Stimulated activated effector memory CD8-positive, alpha-beta T cell treated with anti-CD3 and anti-CD28 coated beads, Interleukin-12 subunit alpha, Interleukin-12 subunit beta, amount 100 ng/mL, for 72 hours (primary cell): ENCODE data around the gene SEBOX.

Source experiments
- ATAC-seq: fragments of 150-1000 bp; cut with Tn5 transposase; 2 replicates; pipeline ENCODE4 v1.10.0; 2021
- DNase-seq, 2 donors: peaks; one replicate each; pipeline ENCODE4 v3.0.0; 2021 to 2022; ENCODE audit warnings: low spot score in 2 of 2
- H3K27ac Mint-ChIP-seq: one replicate; pipeline ENCODE4 v1.8.0; 2022; ENCODE audit warnings: mild to moderate bottlenecking, mixed read lengths
- H3K36me3 Mint-ChIP-seq: one replicate; pipeline ENCODE4 v1.8.0; 2022; ENCODE audit warnings: mild to moderate bottlenecking, mixed read lengths
- H3K4me1 Mint-ChIP-seq: one replicate; pipeline ENCODE4 v1.8.0; 2022; ENCODE audit warnings: mixed read lengths
- H3K4me3 Mint-ChIP-seq: one replicate; pipeline ENCODE4 v1.8.0; 2022; ENCODE audit warnings: mild to moderate bottlenecking, mixed read lengths
- H3K9me3 Mint-ChIP-seq: one replicate; pipeline ENCODE4 v1.8.0; 2022; ENCODE audit warnings: mixed read lengths

The SEBOX gene

GRCh38 chr17:28366605-28367004, 1.6 kb upstream of the SEBOX start:
- Mint-ChIP-seq H3K4me1 (peaks cover 6% of the 10 kb centered on the region), H3K9me3 (no peaks in the 10 kb centered on the region), H3K4me3 (no peak overlapping the region), H3K27ac (no peak overlapping the region), H3K36me3 (peaks cover 34% of the 10 kb centered on the region)
- DNase-seq (no peak), ATAC-seq (no peak)

DNA sequence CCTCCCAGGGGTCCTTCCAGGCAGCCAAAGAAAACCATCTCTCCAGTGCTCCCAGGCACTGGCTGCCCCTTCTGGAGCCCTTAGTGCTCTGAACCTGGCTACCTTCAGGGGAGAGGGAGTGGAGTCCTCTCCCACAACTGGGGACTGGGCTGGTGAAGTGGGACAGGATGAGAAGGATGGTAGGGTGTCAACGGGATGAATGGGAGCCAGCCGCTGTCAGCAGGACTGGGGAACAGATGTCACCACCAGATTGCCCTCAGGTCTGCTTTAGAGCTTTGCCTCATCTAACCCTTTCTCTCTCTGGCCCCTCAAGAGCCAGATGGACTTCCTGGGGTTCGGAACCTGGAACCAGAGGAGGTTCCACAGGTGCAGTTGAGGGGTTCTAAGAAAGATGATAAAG, 488 bp upstream of the SEBOX start:
- no peak for DNase-seq
- H3K4me1 Mint-ChIP-seq, result no peaks in the 10 kb centered on the region
- no peak for ATAC-seq

GRCh38 chr17:28363776-28364650, 986 bp downstream of the SEBOX start:
- no peak for ATAC-seq
- H3K27ac Mint-ChIP-seq, result no peak overlapping the region
- no peaks in the 10 kb centered on the region for H3K4me1 Mint-ChIP-seq
- H3K36me3 Mint-ChIP-seq, result peaks cover 48% of the 10 kb centered on the region
- no peaks in the 10 kb centered on the region for H3K9me3 Mint-ChIP-seq
- no peak overlapping the region for H3K4me3 Mint-ChIP-seq
- DNase-seq, result no peak

More for the DNA sequence above, 488 bp upstream of the SEBOX start:
- no peak overlapping the region for H3K4me3 Mint-ChIP-seq
- H3K27ac Mint-ChIP-seq, result no peak overlapping the region
- no peaks in the 10 kb centered on the region for H3K9me3 Mint-ChIP-seq
- peaks cover 38% of the 10 kb centered on the region for H3K36me3 Mint-ChIP-seq

DNA sequence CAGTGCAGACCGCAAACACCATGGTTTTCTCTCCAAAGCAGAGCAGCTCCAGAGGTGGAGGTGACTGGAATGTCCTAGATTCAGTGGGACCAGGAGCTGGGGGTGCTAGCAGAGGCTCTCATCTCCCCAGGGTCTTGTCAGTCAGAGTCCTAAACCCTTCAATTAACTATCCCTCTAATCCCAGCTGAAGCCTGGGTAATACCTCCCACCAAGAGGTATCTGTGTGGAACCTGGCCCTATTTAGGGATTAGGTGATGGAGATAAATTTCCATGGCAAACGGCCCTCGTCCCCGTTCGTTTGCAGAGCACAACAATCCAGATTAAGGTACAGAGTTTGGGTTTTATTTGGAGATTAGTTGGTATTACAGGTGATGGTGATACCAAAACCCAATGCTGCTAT, 1.8 kb downstream of the SEBOX start:
- DNase-seq (no peak), ATAC-seq (no peak)
- H3K27ac Mint-ChIP-seq, result no peak overlapping the region
- H3K36me3 Mint-ChIP-seq, result peaks cover 55% of the 10 kb centered on the region
- peaks cover 3% of the 10 kb centered on the region for H3K4me1 Mint-ChIP-seq
- H3K9me3 Mint-ChIP-seq, result no peaks in the 10 kb centered on the region
- H3K4me3 Mint-ChIP-seq, result no peak overlapping the region

GRCh38 chr17:28357901-28358197, 7.2 kb downstream of the SEBOX start:
- Mint-ChIP-seq H3K4me1 (peaks cover 23% of the 10 kb centered on the region), H3K36me3 (peaks cover 92% of the 10 kb centered on the region)

GRCh38 chr17:28357061-28357900, 7.7 kb downstream of the SEBOX start, which contains the start of gene POLDIP2:
Gene POLDIP2 (minus strand): TSS chr17:28357527. CDS start chr17:28357448, 79 bp downstream.
- Mint-ChIP-seq H3K27ac (peak within 1 kb of the TSS; percentile 96), H3K36me3 (peaks cover 92% of the 10 kb centered on the region), H3K9me3 (no peaks in the 10 kb centered on the region), H3K4me1 (peaks cover 23% of the 10 kb centered on the region), H3K4me3 (peak within 1 kb of the TSS; percentile 92)
- peak; percentile 93 to 97 for DNase-seq
- ATAC-seq, result peak; percentile 100

More at GRCh38 chr17:28357901-28358197, 7.2 kb downstream of the SEBOX start:
- H3K9me3 Mint-ChIP-seq, result no peaks in the 10 kb centered on the region
- H3K4me3 Mint-ChIP-seq, result peak overlapping the region; percentile 92
- DNase-seq (no peak), ATAC-seq (no peak)
- peak overlapping the region; percentile 96 for H3K27ac Mint-ChIP-seq

DNA sequence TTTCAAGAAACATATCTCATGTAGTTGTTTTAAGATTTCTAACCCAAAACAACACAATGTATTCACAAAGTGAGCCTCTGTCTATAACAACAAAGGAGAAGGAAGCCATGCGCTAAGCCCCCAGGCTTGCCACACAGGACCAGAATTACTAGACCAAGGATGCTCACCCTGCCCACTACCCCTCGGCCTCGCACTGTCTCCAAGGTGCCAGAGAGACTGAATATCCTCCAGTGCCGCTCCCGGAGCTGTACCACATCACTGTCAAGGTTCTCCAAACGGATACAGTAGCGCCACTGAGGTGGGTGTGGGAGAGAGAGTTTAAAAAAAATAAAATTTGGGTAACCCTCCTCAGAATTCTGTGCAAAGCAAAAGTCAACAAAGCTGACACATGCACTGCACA, 14.7 kb downstream of the SEBOX start:
- DNase-seq (no peak), ATAC-seq (no peak)
- Mint-ChIP-seq H3K9me3 (no peaks in the 10 kb centered on the region), H3K36me3 (peaks cover 100% of the 10 kb centered on the region), H3K27ac (peak overlapping the region; percentile 73), H3K4me1 (no peaks in the 10 kb centered on the region), H3K4me3 (no peak overlapping the region)

DNA sequence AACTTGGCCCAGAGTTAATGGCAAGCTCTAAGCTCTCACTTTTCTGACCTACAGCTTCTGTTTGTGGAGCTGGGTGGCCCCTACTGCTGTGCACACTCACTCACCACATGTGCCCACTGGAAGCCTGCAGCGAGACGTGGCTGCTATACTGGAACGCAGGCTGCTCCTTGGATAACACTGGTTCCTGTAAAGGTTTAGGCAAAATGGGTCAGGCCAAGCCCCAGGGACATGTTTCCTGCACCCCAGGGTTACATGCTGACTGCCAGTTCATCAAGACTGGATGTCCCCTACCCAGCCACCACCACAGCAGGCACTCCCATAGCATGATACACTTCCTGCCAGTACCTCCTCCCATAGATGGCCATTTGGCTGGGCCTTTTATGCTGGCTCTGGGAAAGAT, 16.0 kb downstream of the SEBOX start:
- Mint-ChIP-seq H3K4me1 (no peaks in the 10 kb centered on the region), H3K9me3 (no peaks in the 10 kb centered on the region), H3K36me3 (peaks cover 99% of the 10 kb centered on the region), H3K4me3 (no peak overlapping the region), H3K27ac (no peak overlapping the region)
- no peak for ATAC-seq
- DNase-seq, result no peak

DNA sequence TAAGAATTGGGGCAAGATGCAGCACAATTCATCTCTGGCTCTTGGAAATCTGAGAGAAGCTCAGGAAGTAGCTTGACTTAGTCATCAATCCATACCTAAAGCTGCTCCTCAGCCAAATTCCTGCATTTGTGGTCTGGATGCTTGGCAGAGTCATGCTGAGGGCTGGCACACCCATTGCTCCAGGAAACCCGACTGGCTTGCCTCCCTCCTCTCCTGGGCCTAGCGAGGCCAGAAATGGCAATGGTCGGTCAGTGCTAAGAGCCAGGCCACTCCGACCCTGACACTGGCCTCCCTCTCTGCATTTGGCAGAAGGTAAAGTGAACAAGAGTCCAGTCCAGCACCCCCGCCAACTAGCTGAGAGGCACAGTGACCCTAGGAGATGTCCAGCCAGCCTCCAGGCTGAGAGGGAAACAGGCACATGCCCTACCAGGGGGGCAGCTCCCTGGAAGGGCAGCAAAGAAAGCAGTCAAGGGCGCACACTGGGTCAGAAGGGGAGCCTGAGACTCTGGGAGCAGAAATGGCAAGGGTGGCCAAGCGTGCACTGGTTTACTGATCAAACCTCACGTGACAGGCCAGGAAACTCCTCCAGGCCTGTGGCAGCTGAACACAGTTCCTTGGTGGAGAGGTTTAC, 17.6 kb downstream of the SEBOX start:
- H3K27ac Mint-ChIP-seq, result no peak overlapping the region
- DNase-seq (no peak), ATAC-seq (no peak)
- peaks cover 96% of the 10 kb centered on the region for H3K36me3 Mint-ChIP-seq
- H3K9me3 Mint-ChIP-seq, result no peaks in the 10 kb centered on the region
- no peaks in the 10 kb centered on the region for H3K4me1 Mint-ChIP-seq
- H3K4me3 Mint-ChIP-seq, result no peak overlapping the region

DNA sequence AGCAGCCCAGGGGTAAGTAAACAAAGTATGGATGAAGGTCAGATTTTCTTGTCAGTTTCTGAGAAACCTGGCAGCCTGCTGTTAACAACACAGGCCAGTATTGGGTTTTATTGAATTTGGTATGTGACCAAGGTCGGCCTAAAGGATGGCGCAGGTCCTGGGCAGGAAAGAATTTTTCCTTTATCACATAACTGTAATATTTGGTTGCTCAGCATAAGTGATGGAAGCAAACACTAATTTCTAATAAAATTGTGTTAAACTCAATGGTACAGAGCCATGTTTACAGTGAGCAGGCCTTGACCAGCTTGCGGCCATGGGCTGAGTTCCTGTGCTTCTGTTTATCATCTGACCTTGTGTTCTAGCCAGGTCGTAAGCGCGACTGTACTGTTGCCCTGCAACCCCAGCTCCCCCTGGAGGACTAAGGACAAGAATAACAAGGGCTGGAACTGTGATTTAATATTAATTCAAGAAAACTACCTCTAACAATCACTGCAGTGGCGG, 18.2 kb downstream of the SEBOX start:
- ATAC-seq, result no peak
- Mint-ChIP-seq H3K4me1 (no peaks in the 10 kb centered on the region), H3K36me3 (peaks cover 96% of the 10 kb centered on the region), H3K27ac (no peak overlapping the region), H3K4me3 (no peak overlapping the region), H3K9me3 (no peaks in the 10 kb centered on the region)
- DNase-seq, result no peak

GRCh38 chr17:28346199-28346580, 18.8 kb downstream of the SEBOX start:
- DNase-seq (no peak), ATAC-seq (no peak)
- Mint-ChIP-seq H3K4me3 (no peak overlapping the region), H3K36me3 (peaks cover 96% of the 10 kb centered on the region), H3K27ac (no peak overlapping the region), H3K4me1 (no peaks in the 10 kb centered on the region), H3K9me3 (no peaks in the 10 kb centered on the region)

GRCh38 chr17:28345419-28346198, 19.4 kb downstream of the SEBOX start:
- Mint-ChIP-seq H3K27ac (no peak overlapping the region), H3K4me3 (no peak overlapping the region), H3K9me3 (no peaks in the 10 kb centered on the region), H3K36me3 (peaks cover 96% of the 10 kb centered on the region), H3K4me1 (peaks cover under 1% of the 10 kb centered on the region)
- ATAC-seq, result no peak
- no peak for DNase-seq

GRCh38 chr17:28344435-28344901, 20.5 kb downstream of the SEBOX start:
- no peaks in the 10 kb centered on the region for H3K9me3 Mint-ChIP-seq
- ATAC-seq (peak; percentile 29), DNase-seq (no peak)
- H3K36me3 Mint-ChIP-seq, result peaks cover 96% of the 10 kb centered on the region
- no peak overlapping the region for H3K27ac Mint-ChIP-seq
- H3K4me3 Mint-ChIP-seq, result no peak overlapping the region
- peaks cover 8% of the 10 kb centered on the region for H3K4me1 Mint-ChIP-seq

DNA sequence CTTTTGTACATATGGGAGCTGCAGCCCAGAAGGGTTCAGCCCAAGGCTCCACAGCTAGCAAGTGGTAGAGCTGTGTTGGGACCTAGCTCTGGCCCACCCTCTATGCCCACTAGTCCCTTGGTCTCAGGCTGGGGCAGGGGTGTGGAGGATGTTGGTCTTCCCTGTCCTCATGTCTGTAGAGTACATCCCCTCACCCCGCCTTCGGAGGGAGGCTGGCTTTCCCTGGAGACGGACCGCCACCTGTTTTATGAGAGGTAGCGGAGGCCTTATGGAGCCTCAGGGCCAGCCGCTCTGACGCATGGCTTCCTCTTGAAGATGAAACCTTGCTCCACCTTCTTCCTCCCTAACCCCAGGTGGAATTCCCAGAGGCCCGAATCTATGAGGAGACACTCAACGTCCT, 21.0 kb downstream of the SEBOX start:
- peaks cover 94% of the 10 kb centered on the region for H3K36me3 Mint-ChIP-seq
- DNase-seq (no peak), ATAC-seq (peak; percentile 11)
- no peak overlapping the region for H3K4me3 Mint-ChIP-seq
- H3K9me3 Mint-ChIP-seq, result no peaks in the 10 kb centered on the region
- peaks cover 11% of the 10 kb centered on the region for H3K4me1 Mint-ChIP-seq
- no peak overlapping the region for H3K27ac Mint-ChIP-seq
